WTC11 (cell line): ENCODE measurements around the gene PIGR. TPM values are rescaled to one million over a fixed set of nuclear protein-coding genes. Genes with fewer than 3 reads are reported as not detected.

ENCODE experiments used
- ATAC-seq: fragments of 200-7000 bp; cut with Tn5 transposase; 2 replicates; pipeline ENCODE4 v1.10.0; 2021; ENCODE audit warnings: mild to moderate bottlenecking, moderate library complexity
- CTCF ChIA-PET: fragments of 300-600 bp; sonication (Branson Sonifier 250); formaldehyde crosslinking; loops from one replicate; lab custom pipeline; 2021; ENCODE audit warnings: antibody characterized with exemption; lab: Charles Lee
- POLR2A ChIA-PET: fragments of 350-600 bp; sonication (Branson Sonifier 250); formaldehyde crosslinking; loops from one replicate; lab custom pipeline; 2021; ENCODE audit warnings: antibody characterized with exemption; lab: Charles Lee
- DNase-seq: peaks from one replicate; pipeline ENCODE4 v3.0.0; 2021; ENCODE audit warnings: low spot score
- H3K27ac Mint-ChIP-seq: 2 replicates; pipeline ENCODE4 v1.8.0; 2021; ENCODE audit warnings: mixed read lengths
- H3K27me3 Mint-ChIP-seq: 2 replicates; pipeline ENCODE4 v1.8.0; 2021; ENCODE audit warnings: low read depth, mild to moderate bottlenecking, moderate library complexity, mixed read lengths
- H3K36me3 Mint-ChIP-seq: 2 replicates; pipeline ENCODE4 v1.8.0; 2021; ENCODE audit warnings: mixed read lengths
- H3K4me1 Mint-ChIP-seq: 2 replicates; pipeline ENCODE4 v1.8.0; 2022; ENCODE audit warnings: mixed read lengths
- H3K4me3 Mint-ChIP-seq: 2 replicates; pipeline ENCODE4 v1.8.0; 2021; ENCODE audit warnings: mild to moderate bottlenecking, moderate library complexity, mixed read lengths
- H3K9me3 Mint-ChIP-seq: 2 replicates; pipeline ENCODE4 v1.8.0; 2021; ENCODE audit warnings: mixed read lengths
- CREB1 ChIP-seq: sonication (generic); formaldehyde crosslinking; IDR thresholded peaks from 2 replicates; pipeline ENCODE4 v1.8.0; 2023; ENCODE audit warnings: mild to moderate bottlenecking, missing genetic modification reagents
- E2F5 ChIP-seq: sonication (generic); formaldehyde crosslinking; IDR thresholded peaks from 2 replicates; pipeline ENCODE4 v1.8.1; 2022; ENCODE audit warnings: mild to moderate bottlenecking, moderate library complexity, missing genetic modification reagents
- FOXP1 ChIP-seq: sonication (generic); formaldehyde crosslinking; IDR thresholded peaks from 2 replicates; pipeline ENCODE4 v1.8.0; 2022; ENCODE audit warnings: missing genetic modification reagents, mild to moderate bottlenecking, moderate library complexity, borderline replicate concordance
- MXD4 ChIP-seq: fragments of 250-450 bp; sonication (Bioruptor Pico); IDR thresholded peaks from 2 replicates; pipeline ENCODE4 v1.8.0; 2021; ENCODE audit warnings: mild to moderate bottlenecking, moderate library complexity, borderline replicate concordance
- NFE2L1 ChIP-seq: sonication (generic); formaldehyde crosslinking; IDR thresholded peaks from 2 replicates; pipeline ENCODE4 v1.8.1; 2023; ENCODE audit warnings: missing genetic modification reagents
- PRRX2 ChIP-seq: fragments of 250-450 bp; sonication (Bioruptor Pico); IDR thresholded peaks from 2 replicates; pipeline ENCODE4 v1.8.0; 2021; ENCODE audit warnings: mild to moderate bottlenecking
- TCF7 ChIP-seq: sonication (generic); formaldehyde crosslinking; IDR thresholded peaks from 2 replicates; pipeline ENCODE4 v1.8.0; 2022; ENCODE audit warnings: mild to moderate bottlenecking, low read depth, missing genetic modification reagents, moderate library complexity
- TEAD4 ChIP-seq: sonication (generic); formaldehyde crosslinking; IDR thresholded peaks from 2 replicates; pipeline ENCODE4 v1.8.0; 2022; ENCODE audit warnings: mild to moderate bottlenecking, missing genetic modification reagents
- ZBTB21 ChIP-seq: sonication (generic); formaldehyde crosslinking; IDR thresholded peaks from 2 replicates; pipeline ENCODE4 v1.8.1; 2023; ENCODE audit warnings: mild to moderate bottlenecking, missing genetic modification reagents, borderline replicate concordance
- ZNF396 ChIP-seq: fragments of 250-450 bp; sonication (Bioruptor Pico); IDR thresholded peaks from 2 replicates; pipeline ENCODE4 v1.8.0; 2021; ENCODE audit warnings: mild to moderate bottlenecking, moderate library complexity, borderline replicate concordance
- total RNA-seq: library from RNA; stranded (reverse); gene quantifications from 3 replicates; pipeline ENCODE4 v1.2.3, GENCODE V29; 2021
- TF ChIP-seq, protein P1 (sequence below): fragments of 200-600 bp; IDR thresholded peaks from 2 replicates; pipeline ENCODE4 v1.8.0; 2022; ENCODE audit warnings: antibody characterized with exemption
- TF ChIP-seq, protein P2 (sequence below): sonication (generic); formaldehyde crosslinking; IDR thresholded peaks from 2 replicates; pipeline ENCODE4 v1.8.0; 2023; ENCODE audit warnings: missing genetic modification reagents, mild to moderate bottlenecking, borderline replicate concordance
- TF ChIP-seq, protein P3 (sequence below): sonication (generic); formaldehyde crosslinking; conservative IDR thresholded peaks from 2 replicates; pipeline ENCODE4 v1.8.1; 2023; ENCODE audit warnings: mild to moderate bottlenecking, low read depth, missing genetic modification reagents, moderate library complexity
- TF ChIP-seq, protein P4 (sequence below): sonication (generic); formaldehyde crosslinking; conservative IDR thresholded peaks from 2 replicates; pipeline ENCODE4 v1.8.1; 2022; ENCODE audit warnings: mild to moderate bottlenecking, missing genetic modification reagents
- TF ChIP-seq, protein P5 (sequence below): fragments of 250-450 bp; sonication (Bioruptor Pico); IDR thresholded peaks from 2 replicates; pipeline ENCODE4 v1.9.0; 2021; ENCODE audit warnings: mild to moderate bottlenecking

The PIGR gene
- total RNA-seq, 1 experiment from 2014 or later, result 1.9 TPM

GRCh38 chr1:206947255-206947654 lies 989 bp upstream of the PIGR start (continued):
- TF ChIP-seq E2F5 (CRISPR knock-in tag), result no peak
- no peak for TF ChIP-seq ZBTB21 (CRISPR knock-in tag)
- no peak for TF ChIP-seq PRRX2 (CRISPR knock-in tag)
- TF ChIP-seq TEAD4 (CRISPR knock-in tag), result no peak
- TF ChIP-seq, protein P1, sequence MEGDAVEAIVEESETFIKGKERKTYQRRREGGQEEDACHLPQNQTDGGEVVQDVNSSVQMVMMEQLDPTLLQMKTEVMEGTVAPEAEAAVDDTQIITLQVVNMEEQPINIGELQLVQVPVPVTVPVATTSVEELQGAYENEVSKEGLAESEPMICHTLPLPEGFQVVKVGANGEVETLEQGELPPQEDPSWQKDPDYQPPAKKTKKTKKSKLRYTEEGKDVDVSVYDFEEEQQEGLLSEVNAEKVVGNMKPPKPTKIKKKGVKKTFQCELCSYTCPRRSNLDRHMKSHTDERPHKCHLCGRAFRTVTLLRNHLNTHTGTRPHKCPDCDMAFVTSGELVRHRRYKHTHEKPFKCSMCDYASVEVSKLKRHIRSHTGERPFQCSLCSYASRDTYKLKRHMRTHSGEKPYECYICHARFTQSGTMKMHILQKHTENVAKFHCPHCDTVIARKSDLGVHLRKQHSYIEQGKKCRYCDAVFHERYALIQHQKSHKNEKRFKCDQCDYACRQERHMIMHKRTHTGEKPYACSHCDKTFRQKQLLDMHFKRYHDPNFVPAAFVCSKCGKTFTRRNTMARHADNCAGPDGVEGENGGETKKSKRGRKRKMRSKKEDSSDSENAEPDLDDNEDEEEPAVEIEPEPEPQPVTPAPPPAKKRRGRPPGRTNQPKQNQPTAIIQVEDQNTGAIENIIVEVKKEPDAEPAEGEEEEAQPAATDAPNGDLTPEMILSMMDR, result no peak
- TF ChIP-seq, protein P2, sequence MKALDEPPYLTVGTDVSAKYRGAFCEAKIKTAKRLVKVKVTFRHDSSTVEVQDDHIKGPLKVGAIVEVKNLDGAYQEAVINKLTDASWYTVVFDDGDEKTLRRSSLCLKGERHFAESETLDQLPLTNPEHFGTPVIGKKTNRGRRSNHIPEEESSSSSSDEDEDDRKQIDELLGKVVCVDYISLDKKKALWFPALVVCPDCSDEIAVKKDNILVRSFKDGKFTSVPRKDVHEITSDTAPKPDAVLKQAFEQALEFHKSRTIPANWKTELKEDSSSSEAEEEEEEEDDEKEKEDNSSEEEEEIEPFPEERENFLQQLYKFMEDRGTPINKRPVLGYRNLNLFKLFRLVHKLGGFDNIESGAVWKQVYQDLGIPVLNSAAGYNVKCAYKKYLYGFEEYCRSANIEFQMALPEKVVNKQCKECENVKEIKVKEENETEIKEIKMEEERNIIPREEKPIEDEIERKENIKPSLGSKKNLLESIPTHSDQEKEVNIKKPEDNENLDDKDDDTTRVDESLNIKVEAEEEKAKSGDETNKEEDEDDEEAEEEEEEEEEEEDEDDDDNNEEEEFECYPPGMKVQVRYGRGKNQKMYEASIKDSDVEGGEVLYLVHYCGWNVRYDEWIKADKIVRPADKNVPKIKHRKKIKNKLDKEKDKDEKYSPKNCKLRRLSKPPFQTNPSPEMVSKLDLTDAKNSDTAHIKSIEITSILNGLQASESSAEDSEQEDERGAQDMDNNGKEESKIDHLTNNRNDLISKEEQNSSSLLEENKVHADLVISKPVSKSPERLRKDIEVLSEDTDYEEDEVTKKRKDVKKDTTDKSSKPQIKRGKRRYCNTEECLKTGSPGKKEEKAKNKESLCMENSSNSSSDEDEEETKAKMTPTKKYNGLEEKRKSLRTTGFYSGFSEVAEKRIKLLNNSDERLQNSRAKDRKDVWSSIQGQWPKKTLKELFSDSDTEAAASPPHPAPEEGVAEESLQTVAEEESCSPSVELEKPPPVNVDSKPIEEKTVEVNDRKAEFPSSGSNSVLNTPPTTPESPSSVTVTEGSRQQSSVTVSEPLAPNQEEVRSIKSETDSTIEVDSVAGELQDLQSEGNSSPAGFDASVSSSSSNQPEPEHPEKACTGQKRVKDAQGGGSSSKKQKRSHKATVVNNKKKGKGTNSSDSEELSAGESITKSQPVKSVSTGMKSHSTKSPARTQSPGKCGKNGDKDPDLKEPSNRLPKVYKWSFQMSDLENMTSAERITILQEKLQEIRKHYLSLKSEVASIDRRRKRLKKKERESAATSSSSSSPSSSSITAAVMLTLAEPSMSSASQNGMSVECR, result no peak
- TF ChIP-seq TCF7 (CRISPR knock-in tag), result no peak
- no peak for TF ChIP-seq CREB1 (CRISPR knock-in tag)

- POLR2A ChIA-PET, result no interaction called here
- H3K4me3 Mint-ChIP-seq, result no peak overlapping the region
- TF ChIP-seq FOXP1 (CRISPR knock-in tag), result no peak
- TF ChIP-seq, protein P3, sequence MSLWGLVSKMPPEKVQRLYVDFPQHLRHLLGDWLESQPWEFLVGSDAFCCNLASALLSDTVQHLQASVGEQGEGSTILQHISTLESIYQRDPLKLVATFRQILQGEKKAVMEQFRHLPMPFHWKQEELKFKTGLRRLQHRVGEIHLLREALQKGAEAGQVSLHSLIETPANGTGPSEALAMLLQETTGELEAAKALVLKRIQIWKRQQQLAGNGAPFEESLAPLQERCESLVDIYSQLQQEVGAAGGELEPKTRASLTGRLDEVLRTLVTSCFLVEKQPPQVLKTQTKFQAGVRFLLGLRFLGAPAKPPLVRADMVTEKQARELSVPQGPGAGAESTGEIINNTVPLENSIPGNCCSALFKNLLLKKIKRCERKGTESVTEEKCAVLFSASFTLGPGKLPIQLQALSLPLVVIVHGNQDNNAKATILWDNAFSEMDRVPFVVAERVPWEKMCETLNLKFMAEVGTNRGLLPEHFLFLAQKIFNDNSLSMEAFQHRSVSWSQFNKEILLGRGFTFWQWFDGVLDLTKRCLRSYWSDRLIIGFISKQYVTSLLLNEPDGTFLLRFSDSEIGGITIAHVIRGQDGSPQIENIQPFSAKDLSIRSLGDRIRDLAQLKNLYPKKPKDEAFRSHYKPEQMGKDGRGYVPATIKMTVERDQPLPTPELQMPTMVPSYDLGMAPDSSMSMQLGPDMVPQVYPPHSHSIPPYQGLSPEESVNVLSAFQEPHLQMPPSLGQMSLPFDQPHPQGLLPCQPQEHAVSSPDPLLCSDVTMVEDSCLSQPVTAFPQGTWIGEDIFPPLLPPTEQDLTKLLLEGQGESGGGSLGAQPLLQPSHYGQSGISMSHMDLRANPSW (CRISPR knock-in tag), result no peak
- TF ChIP-seq, protein P4, sequence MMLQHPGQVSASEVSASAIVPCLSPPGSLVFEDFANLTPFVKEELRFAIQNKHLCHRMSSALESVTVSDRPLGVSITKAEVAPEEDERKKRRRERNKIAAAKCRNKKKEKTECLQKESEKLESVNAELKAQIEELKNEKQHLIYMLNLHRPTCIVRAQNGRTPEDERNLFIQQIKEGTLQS (CRISPR knock-in tag), result no peak
- no peak for TF ChIP-seq ZNF396
- TF ChIP-seq, protein P5, sequence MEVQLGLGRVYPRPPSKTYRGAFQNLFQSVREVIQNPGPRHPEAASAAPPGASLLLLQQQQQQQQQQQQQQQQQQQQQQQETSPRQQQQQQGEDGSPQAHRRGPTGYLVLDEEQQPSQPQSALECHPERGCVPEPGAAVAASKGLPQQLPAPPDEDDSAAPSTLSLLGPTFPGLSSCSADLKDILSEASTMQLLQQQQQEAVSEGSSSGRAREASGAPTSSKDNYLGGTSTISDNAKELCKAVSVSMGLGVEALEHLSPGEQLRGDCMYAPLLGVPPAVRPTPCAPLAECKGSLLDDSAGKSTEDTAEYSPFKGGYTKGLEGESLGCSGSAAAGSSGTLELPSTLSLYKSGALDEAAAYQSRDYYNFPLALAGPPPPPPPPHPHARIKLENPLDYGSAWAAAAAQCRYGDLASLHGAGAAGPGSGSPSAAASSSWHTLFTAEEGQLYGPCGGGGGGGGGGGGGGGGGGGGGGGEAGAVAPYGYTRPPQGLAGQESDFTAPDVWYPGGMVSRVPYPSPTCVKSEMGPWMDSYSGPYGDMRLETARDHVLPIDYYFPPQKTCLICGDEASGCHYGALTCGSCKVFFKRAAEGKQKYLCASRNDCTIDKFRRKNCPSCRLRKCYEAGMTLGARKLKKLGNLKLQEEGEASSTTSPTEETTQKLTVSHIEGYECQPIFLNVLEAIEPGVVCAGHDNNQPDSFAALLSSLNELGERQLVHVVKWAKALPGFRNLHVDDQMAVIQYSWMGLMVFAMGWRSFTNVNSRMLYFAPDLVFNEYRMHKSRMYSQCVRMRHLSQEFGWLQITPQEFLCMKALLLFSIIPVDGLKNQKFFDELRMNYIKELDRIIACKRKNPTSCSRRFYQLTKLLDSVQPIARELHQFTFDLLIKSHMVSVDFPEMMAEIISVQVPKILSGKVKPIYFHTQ (CRISPR knock-in tag), result no peak
- TF ChIP-seq E2F5 (CRISPR knock-in tag), result no peak
- TF ChIP-seq MXD4 (CRISPR knock-in tag), result no peak
- TF ChIP-seq NFE2L1 (CRISPR knock-in tag), result no peak
- no peaks in the 10 kb centered on the region for H3K36me3 Mint-ChIP-seq
- no peaks in the 10 kb centered on the region for H3K4me1 Mint-ChIP-seq
- no peak for ATAC-seq
- H3K27me3 Mint-ChIP-seq, result peaks cover 5% of the 10 kb centered on the region; the same call in 1 of the 2 replicates
- H3K9me3 Mint-ChIP-seq, result peaks cover 11% of the 10 kb centered on the region
- no peak overlapping the region for H3K27ac Mint-ChIP-seq
- CTCF ChIA-PET, result interaction anchor here (1.2 to 2.4 kb wide), 4 partner anchors 10 to 36 kb away, joined by 4 to 12 read pairs (median 5); no protein-coding TSS in a partner anchor
- no peak for DNase-seq
These were observed 487 bp downstream of the PIGR start for GRCh38 chr1:206945779-206946178.
